HG03575 (cell line): ENCODE measurements around the gene TBX5.

Source experiments
- ATAC-seq: cut with Tn5 transposase; IDR thresholded peaks from one replicate; pipeline ENCODE4 v1.9.1; 2021; ENCODE audit not compliant: unreplicated experiment, insufficient number of reproducible peaks, low FRiP score; ENCODE audit errors: extremely low read depth

The TBX5 gene

DNA sequence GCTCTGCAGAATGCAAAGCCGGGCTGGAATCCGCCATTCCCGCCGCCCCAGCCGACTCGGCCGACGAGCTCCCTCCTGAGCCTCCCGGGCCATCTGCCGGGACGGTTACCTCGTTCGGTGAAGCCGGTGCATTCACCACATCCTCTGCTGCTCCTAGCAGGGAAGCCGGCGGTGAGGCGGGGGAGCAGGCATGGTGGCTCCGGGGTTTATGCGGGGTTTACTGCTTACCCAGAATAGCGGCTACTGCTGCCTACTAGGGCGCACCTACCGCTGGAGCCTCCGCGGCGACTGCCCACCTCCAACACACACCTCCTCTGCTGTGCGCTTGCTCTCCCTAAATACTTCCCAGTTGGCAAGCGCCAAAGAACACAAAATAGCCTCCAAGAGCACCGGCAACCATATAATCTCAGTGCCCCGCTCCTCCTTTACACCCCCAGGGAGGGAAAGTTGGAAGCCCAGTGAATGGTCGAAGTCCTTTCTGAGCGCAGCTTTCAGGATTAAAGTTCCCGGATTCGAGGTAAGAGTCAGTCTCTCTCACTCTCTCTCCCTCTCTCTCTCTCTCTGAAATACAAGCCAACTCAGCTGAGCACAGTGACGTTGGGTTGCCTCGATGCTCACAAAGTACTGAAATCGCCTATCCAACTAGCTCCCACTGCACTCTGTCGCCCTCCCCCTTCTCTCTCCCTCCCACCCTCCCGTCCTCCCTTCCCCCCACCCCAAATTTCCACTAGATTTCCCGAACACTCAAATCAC lies at the start of gene TBX5:
TSS of gene TBX5 (minus strand) at position 626 of the 753 bp plus-strand sequence. CDS start 2,246 bp downstream, outside the sequence.
- ATAC-seq, result no peak

DNA sequence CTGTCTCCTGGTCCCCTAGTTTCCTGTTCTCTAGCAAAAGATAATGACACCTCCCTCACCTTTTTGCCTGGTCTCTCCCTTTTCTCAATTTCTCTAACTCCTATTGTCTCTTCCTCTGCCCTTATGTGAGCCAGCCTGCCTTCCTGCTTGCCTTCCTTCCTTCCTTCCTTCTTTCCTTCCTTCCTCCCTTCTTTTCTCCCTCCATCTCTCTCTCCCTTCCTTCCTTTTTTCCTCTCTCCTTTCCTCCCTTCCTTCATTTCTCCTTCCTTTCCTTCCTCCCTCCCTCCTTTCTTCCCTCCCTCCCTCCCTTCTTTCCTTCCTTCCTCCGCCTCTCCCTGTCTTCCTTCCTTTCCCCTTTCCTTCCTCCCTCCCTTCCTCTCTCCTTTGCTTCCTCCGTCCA lies 45.7 kb upstream of the TBX5 start:
- no peak for ATAC-seq

DNA sequence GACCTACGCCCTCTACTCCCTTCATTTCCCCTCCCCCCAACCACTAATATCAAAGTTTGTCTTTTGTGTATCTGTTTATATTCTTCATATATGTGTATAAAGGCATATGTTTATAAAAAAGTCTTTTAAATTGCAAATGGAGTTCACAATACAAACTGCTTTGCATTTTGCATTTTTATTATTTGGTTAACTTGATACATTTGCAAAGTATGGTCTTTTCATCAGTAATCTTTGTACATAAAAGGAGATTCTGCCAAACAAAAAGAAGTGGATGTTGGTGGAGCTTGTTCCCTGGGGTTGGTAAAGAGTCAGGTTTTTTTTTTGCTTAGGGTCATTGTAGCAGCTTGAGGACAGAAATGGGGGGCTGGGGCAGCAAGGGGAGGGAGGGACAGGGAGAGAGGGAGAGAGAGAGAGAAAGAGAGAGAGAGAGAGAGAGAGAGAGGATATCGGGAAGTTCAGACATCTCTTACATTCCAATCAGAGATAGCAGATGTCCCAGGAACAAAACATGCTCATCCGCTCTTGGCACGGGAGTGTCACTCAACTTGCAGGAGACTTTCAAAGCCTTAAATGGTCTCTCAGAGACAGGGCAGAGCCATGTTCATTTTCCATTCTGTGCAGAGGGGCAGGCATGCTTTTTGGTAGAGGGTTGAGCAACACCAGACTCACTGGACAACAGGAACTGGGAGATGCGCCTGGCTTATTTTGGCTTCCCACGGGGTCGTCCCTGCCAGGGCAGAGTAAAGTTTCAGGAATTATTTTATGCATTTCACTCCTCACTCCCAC lies 44.8 kb upstream of the TBX5 start:
- no peak for ATAC-seq

DNA sequence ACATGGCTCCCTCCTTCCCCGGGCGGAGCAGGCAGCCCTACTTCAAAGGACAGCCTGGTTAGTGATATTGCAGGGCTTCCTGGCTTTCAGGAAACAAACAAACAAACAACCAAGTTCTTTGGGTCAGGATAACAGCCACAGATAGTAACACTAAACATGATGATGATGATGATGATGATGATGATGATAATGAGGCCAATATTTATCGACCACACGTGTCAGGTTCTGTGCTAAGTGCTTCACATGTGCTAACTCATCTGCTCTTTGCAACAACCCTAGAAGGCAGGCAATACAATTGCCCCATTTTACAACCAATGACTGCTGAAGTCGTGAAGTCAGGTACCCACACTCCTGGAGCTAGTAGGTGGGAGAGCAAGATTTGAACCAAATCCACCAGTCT lies 44.1 kb upstream of the TBX5 start:
- ATAC-seq, result no peak

DNA sequence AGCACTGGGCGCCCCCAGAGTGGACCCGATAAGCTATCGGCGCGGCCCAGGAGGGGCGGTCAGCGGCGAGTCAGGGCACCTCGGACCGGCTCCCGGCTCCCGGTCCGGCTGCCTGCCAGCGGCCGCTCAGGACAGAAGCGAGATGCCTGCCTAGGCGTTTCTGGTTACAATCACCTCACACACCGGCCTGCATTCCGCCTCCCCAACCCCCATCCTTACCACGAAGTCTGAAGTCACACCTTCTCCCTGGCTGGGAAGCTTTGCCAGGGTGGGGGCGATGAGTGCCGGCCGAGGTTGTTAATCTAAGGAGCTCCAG lies 42.6 kb upstream of the TBX5 start:
- ATAC-seq, result no peak

DNA sequence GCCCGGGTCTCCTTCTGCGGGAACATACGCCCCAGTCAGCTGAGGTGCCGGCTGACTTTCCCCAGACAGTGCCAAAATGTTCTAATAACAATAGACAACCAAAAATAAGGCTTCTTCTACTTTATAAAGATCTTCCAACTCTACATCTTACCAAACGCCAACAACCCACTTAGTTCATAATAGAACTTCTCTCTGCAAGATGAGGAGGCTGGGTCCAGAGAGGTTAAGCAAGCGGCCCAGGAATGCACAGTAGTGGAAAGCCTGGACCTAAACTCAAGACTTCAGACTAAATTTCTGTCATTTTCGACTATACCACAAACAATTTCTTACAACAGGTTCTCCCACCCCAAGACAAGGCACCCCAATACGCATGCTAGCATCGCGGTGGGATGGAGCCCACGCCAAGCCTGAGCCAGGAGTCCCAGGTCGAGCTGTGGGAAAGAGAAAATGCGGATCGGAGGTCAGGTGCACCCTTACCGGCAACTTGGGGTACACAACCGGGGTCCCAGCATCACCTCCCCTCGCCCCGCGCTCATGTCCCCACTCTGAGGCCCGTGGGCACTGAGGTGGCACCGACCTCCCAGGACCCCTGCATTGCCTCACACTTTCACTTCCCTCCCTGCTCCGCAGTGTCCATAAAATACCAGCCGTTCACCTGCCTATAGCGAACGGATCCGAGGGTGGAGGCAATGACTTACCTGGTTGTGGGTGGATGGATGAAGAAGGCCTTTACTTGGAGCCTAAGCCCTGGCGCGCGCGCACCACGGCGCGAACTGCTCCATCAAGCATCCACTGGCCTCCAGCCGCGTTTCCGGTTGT lies 42.1 kb upstream of the TBX5 start:
- ATAC-seq, result no peak

DNA sequence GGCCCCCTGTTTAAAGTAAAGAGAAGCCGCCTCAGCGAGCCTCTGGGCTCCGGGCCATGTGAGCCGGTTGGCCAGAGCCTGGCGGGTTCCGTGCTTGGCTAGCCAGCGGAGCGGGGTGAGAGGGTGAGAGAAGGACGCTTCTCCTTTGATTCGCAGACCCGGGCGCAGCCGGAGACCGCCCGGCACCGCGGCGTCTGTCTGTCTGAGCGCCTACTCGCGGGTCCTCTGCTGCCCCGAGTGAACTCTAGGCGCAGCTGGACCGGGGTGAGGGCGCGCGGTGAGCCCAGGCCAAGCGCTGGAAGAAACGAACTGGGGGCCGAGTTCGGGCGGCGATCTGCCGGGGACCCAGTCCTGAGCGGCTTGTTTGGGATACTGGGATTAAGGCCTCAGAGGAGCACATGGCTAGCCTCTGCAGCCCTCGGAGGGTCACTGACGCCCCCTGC lies 41.4 kb upstream of the TBX5 start:
- ATAC-seq, result no peak

DNA sequence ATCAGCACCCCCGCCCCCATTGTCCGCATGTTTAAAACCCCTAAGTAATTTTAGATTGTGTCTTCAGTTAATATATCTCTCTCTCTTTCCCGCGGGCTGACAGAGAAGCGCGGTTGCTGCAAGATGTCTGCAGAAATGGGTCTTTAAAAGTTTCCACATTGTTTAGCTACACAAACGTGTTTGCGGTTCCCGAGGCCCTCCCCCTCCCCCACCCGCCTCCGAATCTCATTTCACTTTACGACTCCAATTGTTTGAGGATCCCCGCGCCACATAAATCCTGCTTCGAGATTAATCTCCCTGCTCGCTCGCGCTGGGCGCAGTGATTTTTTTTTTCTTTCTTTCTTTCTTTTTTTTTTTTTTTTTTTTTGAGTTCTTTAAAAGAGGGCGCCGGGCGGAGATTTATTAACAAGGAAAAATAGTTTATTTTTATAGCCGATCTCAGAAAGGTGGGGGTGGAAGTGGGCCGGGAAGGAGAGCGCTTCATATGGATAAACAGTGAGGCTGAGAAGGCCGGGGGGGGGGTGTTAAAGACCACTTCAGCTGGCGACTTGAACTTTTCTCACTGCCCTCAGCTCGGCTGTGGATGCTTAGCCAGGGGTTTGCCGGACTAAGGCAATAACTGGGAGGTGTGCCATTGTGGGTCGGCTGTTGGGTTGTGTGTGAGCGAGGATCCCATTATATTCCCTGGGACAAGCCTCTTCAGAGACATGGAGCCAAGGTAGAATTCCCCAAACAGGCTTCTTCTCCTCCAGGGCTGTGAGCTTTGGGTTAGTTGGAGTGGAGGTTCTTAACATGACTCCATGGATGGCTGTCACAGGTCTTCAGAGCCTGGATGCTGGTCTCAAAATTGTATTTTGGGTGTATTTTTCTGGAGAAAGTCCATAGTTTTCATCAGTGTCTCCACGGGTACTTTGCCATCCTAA lies 39.7 kb upstream of the TBX5 start:
- no peak for ATAC-seq

DNA sequence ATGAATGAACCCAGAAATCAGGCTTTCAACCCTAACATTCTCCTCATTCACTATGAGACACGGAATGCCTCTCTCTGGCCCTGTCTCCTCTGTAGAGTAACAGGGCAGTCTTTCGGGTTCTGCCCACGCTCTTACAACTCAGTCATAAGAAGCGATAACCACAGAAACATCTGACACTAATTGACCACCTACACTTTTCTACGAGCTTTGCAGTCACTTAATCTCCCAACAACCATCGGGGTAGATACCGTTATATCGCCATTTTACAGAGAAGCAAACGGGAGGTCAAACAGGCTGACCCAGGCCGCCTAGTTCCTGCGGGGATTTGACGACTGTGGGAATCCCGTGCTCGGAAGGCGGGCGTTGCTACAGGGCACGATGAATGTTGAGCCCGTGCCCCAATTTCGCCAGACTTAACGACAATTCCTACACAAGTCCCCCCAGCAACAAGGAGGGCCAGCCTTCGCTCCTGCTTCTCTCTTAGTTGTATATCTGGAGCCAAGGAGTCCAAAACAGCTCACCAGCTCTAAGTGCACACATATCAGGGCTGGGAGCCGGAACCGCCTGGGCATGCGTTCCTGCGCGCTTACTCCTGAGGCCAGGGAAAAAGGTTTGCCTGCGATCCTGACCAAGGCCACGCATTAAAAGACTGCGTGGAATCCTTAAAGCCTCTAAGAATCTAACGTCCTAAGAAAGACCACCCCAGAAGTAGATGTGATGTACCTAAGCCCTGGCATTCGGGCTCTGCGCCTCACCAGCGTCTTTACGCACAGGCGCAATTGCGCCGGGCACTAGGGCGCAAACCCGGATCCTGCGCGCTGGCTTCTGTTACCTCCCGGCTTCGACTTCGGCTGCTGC lies 38.7 kb upstream of the TBX5 start:
- ATAC-seq, result no peak

DNA sequence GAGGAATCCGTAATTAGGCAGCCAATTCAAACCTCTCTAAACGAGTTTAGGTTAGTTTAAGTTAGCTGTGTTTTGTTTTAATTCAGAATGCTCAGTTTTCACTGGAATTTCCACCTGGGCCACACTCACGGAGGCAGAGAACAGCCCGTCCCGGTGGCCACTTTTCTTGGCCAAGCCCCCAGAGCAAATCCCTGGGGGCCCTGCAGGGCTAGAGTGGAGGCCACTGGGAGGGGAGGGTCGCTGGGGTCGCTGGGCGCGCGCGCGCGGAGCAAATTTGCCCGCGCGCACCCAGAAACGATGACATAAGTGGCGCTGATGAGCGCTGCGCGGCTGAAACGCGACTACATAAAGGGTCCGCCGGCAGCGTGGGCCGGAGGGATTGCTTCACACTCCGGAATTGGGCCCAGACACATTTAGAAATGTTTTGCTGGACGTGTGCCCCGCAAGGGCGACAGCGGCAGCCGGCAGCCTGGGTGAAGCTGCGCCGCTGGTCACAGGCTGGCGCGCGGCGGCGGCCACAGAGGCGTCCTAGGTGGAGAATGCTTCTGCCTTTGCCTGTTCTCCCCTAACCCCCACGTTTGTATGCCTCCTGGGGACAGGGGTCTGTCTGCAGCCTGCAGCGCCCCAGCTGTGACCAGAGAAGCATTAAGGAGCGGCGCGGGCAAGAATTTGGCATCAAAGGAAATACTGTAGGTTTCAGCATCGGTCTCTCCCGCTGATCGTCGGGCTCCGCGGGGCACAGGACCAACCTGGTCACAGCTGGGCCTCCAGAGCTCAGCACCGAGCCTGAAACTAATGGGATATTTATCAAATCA lies 37.9 kb upstream of the TBX5 start:
- no peak for ATAC-seq

DNA sequence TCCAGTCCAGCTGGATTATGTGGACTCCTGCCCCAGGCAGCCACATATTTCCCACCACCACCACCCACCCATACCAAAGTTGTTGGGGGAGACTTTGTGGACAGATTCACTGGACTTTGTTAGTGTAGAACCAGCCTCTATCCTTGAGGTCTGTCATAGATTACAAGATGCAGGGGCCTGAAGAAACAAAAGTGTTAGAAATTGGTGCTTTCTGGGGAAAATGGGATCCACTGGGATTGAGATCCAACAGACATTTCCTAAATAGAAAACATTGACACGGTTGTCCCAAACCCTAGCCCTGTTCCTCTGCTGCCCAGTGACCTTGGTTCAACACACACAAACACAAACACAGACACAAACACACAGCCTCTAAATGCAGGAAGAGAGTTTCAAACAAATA lies 36.6 kb upstream of the TBX5 start:
- no peak for ATAC-seq

DNA sequence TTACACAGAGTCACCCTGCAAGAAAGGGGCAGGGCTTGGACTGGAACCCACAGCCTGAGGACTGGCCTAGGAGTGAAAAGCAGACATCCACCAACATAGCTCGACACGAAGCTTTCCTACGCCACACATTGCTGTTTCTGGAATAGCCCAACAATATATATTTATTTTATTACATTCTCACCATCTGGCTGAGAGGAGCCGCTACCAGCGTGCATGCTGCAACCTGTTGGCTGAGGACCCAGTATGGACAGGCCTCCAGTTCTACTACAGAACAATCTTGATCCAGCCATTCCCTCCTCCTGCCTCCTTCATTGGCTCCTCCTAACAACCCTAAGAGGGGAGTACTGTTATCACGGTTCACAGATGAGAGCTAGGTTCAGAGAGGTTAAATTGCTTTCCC lies 35.6 kb upstream of the TBX5 start:
- no peak for ATAC-seq

DNA sequence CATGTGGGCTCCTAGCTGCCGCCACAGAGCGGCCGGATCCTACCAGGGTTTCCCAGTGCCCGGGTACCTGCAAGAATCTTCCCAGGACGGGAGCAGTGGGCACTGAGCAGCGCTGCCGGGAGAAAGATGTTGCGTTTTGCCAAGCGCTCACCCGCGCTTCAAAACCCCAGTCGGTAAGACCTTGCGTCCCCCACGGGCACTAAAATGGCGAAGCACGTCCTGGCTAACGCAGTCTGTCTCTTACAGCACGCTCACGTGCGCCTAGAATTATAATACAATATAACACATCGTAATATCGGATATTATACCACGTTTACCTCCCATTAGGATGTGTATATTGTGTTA lies 35.1 kb upstream of the TBX5 start:
- no peak for ATAC-seq

DNA sequence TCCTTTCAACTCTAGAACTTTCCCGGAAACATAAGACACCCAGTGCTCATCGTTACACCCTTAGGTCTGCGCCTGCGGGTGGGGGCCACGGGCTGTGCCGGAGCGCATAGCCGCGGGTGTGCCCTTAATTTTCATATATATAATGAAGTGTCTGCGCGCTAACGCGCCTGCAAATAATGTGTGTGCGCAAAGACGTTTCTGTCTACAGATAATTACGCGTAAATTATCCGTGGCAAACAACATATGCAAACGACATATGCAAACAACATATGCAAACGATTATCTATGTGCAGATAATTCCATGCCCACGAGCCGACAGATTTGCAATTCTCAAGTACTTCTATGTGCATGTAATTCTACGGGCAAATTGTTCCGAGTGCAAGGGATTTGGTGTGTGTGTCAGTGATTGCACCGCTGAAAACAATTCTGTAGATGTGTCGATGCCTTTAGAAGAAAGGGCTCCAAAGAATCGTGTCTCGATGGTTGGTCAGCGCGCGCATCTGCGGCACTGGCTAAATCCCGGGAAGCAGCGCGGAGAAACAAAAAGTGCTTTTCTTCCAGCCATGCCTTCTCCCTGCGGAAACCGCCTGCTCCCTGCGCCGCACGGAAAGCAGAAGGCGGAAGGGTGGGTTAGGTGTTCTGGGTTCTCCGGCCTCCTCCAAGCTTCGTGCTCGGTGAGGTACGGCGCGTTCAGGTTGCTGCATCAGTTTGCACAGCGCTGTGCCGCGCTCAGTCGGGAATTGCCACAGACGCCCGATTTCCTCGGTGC lies 34.5 kb upstream of the TBX5 start:
- no peak for ATAC-seq

DNA sequence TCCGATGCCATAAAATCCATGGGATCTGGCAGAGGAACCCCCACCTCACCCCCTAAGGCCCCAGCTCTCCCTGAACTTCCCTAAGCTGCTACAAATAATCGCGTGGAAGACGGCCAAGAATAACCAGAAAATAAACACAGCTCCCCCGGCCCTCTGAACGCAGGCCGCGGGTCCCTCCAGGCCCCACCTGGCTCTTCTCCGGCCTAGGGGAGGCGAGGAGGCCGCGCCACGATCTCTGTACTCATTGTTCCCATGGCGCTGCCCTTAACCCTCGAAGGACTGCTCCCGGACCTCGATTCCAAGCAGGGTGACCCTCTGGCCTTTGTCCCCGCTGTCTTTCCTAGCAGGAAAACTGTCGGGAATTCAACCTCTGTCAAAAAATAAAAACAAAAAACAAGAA lies 33.9 kb upstream of the TBX5 start:
- no peak for ATAC-seq

DNA sequence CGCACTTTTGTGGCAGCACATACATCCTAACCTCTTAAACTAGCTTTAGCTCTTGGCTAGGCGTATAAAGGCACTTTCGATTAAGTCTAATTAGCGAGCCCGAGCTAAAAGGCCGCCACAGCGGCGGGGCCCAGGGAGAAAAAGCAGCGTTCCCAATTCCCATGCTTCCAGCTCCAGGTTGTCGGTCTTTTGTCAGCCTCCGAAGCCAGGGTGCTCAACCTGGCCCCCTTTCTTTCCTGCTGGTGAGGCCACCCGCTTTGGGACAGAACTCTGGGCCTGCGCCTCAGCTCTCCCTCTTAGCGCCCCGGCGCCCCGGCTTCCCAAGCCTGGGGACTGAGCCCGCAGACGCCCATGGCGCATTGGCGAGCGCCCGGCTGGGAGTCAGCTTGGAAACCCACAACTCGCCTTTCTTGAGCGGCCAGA lies 33.3 kb upstream of the TBX5 start:
- ATAC-seq, result no peak
